Activated CD8-positive, alpha-beta memory T cell treated with anti-CD3 and anti-CD28 coated beads for 36 hours (primary cell): ENCODE data around the gene SLC24A5. TPM values are rescaled to one million over a fixed set of nuclear protein-coding genes. Genes with fewer than 3 reads are reported as not detected.

Experiments
- CTCF ChIA-PET: fragments of 350-600 bp; sonication (Branson Sonifier 250); formaldehyde crosslinking; loops from one replicate; lab custom pipeline; 2021; ENCODE audit warnings: antibody characterized with exemption; lab: Charles Lee
- POLR2A ChIA-PET: fragments of 350-600 bp; sonication (Branson Sonifier 250); formaldehyde crosslinking; loops from one replicate; lab custom pipeline; 2021; ENCODE audit warnings: antibody characterized with exemption; lab: Charles Lee
- total RNA-seq, 2 experiments: library from RNA; stranded (reverse); gene quantifications; one replicate each; pipeline ENCODE4 v1.2.3, GENCODE V29; 2021

The SLC24A5 gene
- total RNA-seq, 2 experiments from 2014 or later, result not detected

- ChIA-PET POLR2A (no interaction called here), CTCF (no interaction called here)
Measured at GRCh38 chr15:48177766-48178647, 57.2 kb downstream of the SLC24A5 start, which contains the start of gene MYEF2. Gene MYEF2 (minus strand): TSS chr15:48178295. CDS start chr15:48178237, 58 bp downstream.

- ChIA-PET POLR2A (no interaction called here), CTCF (no interaction called here)
Measured at GRCh38 chr15:48178648-48178931, 57.8 kb downstream of the SLC24A5 start.

GRCh38 chr15:48182749-48183148 lies 62.0 kb downstream of the SLC24A5 start:
- POLR2A ChIA-PET, result no interaction called here
- CTCF ChIA-PET, result no interaction called here

- POLR2A ChIA-PET, result no interaction called here
- CTCF ChIA-PET, result no interaction called here
Measured at GRCh38 chr15:48185529-48185928, 64.7 kb downstream of the SLC24A5 start.

- ChIA-PET POLR2A (no interaction called here), CTCF (no interaction called here)
Measured at GRCh38 chr15:48186271-48186670, 65.5 kb downstream of the SLC24A5 start.

GRCh38 chr15:48190932-48191573 lies 70.3 kb downstream of the SLC24A5 start:
- CTCF ChIA-PET, result no interaction called here
- POLR2A ChIA-PET, result no interaction called here

GRCh38 chr15:48191574-48192225 lies 70.9 kb downstream of the SLC24A5 start, which contains the start of gene CTXN2:
Gene CTXN2 (plus strand): TSS chr15:48191665. CDS start chr15:48201301, 9,636 bp downstream.
- ChIA-PET POLR2A (no interaction called here), CTCF (no interaction called here)

Other genes with a start within 250 kb of the SLC24A5 start
- gene MYEF2, start 57.3 kb downstream of the SLC24A5 start, total RNA-seq, result 1 to 10 TPM; 9.2 to 9.9 TPM
- not detected for gene CTXN2, start 70.7 kb downstream of the SLC24A5 start, total RNA-seq
- not detected for gene SLC12A1, start 85.3 kb downstream of the SLC24A5 start, total RNA-seq
- gene DUT, start 210.4 kb downstream of the SLC24A5 start, total RNA-seq, result 100 to 1,000 TPM; 473 to 474 TPM